Uterus (tissue), 2 donors: ENCODE data around the gene LONRF3.
"Not testable (repeated sequence)": the region's sequence is repeated elsewhere in the genome, so short reads cannot be mapped to it uniquely, and the experiment has no call there.

Experiments used
- CTCF ChIP-seq, 4 experiments: fragments of 200-600 bp in 2 of 4; fragments of 450-650 bp in 2 of 4; sonication (generic) in 2 of 4; IDR thresholded peaks; one replicate each; pipeline ENCODE4 v1.5.1; 2016 to 2019; ENCODE audit warnings: antibody characterized with exemption in 4 of 4, mild to moderate bottlenecking in 2 of 4, moderate library complexity in 1 of 4
- POLR2A ChIP-seq, 2 donors: fragments of 450-650 bp; IDR thresholded peaks; one replicate each; pipeline ENCODE4 v1.6.1; 2016; ENCODE audit warnings: antibody characterized with exemption in 2 of 2, mild to moderate bottlenecking in 1 of 2, moderate library complexity in 1 of 2

DNA sequence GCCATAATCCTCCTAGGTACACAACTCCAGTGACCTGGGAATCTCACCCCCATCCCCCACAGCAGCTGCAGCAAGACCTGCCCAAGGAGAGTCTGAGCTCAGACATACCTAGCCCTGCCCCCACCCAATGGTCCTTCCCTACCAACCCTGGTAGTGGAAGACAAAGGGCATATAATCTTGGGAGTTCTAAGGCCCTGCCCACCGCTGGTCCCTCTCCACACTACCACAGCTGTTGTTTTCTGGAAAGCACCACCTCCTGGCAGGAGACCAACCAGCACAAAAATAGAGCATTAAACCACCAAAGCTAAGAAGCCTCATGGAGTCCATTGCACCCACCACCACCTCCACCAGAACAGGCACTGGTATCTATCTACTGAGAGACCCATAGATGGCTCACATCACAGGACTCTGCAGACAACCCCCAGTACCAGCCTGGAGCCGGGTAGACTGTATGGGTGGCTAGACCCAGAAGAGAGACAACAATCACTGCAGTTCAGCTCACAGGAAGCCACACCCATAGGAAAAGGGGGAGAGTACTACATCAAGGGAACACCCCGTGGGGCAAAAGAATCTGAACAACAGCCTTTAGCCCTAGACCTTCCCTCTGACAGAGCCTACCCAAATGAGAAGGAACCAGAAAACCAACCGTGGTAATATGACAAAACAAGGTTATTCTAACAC lies 18.2 kb downstream of the LONRF3 start:
- not testable (repeated sequence) for TF ChIP-seq CTCF, POLR2A (IDR thresholded peaks at IDR 0.05)
